HG02759 (cell line): ENCODE results near the gene SLC1A1.
A peak's percentile ranks its signal among the peaks of the same experiment; 100 is the strongest.

Source experiments
- ATAC-seq: cut with Tn5 transposase; IDR thresholded peaks from one replicate; pipeline ENCODE4 v1.9.1; 2021; ENCODE audit warnings: mild to moderate bottlenecking, moderate library complexity; ENCODE audit not compliant: unreplicated experiment

SLC1A1 gene

DNA sequence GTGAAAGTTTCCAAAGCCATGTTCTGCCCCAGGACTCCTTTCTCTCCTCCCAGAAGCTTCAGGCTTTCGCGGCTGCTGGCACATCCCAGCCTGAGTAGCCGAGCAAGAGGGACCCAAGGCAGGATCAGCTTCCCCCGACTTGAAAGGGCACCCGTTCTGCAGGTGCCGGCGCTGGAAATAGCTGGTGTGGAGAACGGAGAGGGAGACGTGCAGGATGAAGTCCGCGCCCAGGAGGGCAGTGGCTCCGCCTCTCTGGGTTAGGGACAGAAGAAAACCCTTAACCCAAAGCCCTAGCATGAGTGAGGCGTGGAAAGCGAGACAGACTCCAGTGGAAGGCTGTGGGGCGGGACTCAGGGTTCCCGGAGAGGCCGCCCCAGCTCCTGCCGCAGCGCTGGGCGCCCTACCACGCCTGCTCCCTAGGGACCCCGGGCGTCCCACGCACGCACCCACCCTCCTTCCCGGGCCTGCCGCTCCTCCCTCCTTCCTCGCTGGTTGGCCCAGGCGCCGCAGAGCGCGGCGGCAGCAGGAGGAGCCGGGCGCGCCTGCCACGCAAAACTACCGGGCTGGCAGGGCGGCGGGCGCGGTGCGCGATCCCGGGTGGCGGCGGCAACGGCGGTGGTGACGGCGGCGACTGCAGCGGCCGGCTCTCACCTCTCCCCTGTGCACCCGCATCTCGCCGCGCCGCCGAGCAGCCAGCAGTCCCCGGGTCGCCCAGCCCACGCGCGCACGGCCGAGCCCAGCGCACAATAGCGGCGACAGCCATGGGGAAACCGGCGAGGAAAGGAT lies at the start of gene SLC1A1:
TSS of gene SLC1A1 (plus strand) at position 550 of the 786 bp plus-strand sequence. CDS start at position 762, 212 bp downstream.
- peak; percentile 78 for ATAC-seq

DNA sequence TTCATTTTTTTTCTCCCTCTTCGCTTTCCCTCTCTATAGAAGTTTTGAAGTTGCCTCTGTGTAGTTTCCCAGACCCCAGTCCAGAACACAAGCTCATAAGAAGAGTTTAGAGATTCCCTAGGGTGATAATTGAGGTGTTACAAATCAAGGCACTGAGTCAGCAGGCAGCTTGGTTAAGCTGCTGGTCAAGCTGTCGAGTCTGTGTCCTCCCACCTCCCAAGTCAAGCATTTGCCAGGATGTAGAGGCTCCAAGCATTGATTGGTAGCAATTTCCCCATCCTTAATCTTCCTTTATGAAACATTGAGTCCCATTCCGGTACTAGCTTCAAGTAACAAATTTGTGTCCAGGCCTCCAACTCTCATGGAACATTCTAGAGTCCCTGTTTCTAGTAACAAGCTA lies 47.5 kb upstream of the SLC1A1 start:
- ATAC-seq: no peak

DNA sequence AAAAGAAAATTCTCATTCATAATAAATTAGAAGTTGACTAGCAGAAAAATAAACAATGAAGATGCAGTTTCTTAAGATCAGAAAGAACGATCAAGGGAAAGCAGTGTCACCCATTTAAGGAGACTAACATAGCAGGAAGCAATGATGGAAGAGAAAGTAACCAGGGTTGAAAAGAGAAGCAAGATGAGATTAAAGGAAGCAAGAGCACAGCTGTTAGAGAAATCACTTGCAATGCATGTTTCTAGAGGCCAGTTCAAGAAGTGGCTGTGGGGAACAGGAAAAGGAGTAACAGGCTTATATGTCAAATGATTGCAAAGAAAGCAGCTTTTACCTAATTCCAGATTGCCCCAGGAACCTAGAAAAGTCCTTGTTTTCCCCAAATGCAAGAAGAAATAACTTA lies 46.8 kb upstream of the SLC1A1 start:
- ATAC-seq: no peak

DNA sequence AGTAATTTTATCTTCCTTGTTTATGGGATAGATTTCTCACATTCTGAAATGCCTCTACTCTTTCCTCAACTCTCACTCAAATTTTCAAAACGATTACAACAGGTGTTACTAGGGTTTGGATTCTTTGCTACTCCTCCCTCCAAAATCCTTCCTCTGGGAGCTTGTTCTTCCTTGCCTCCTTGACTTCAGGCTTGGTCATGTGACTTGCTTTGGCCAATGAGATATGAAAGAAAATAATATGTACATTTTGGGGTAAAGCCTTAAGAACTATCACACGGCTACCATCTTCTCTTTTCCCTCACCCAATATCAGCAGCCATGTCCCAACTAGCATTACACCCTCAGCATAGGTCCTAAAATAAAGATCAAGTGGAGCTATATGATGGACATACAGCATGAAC lies 28.8 kb upstream of the SLC1A1 start:
- ATAC-seq: no peak

DNA sequence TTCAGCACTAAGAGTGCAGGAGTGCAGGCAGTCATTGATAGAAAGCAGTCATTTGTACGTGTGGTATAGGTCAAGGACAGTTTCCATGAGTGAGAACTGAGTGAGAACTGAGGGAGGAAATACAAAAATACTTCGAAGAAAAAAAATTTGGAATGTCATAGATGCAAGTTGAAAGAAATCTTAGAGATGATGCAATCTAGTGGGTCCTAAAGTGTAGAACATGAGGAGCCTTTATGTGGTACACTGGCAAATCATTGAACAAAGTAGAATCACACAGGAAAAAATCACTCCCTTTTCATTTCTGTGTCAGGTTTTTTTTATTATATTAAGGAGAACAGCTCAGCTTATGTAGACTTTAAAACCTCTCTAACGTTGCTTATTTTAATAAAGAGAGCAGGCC lies 26.4 kb upstream of the SLC1A1 start:
- no peak for ATAC-seq

DNA sequence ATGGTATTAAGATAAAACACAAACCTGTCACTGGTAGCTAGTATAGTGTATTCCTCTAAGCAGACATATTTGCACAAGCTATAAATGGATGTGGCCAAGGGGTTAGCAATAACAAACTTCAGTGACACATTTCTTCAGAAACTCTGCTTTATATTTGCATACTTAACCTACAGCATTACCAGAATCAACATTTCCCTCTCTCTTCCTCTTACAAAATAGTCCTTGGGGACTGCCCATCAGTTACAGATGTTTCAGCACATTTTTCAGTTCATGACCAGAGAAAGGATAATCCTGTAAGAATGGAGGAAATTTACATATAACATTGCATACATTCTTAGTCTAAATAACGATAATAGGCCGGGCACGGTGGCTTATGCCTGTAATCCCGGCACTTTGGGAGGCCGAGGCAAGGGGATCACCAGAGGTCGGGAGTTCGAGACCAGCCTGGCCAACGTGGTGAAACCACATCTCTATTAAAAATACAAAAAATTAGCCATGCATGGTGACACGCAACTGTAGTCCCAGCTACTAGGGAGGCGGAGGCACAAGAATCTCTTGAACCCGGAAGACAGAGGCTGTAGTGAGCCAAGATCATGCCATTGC lies 25.3 kb upstream of the SLC1A1 start:
- ATAC-seq: peak; percentile 95

DNA sequence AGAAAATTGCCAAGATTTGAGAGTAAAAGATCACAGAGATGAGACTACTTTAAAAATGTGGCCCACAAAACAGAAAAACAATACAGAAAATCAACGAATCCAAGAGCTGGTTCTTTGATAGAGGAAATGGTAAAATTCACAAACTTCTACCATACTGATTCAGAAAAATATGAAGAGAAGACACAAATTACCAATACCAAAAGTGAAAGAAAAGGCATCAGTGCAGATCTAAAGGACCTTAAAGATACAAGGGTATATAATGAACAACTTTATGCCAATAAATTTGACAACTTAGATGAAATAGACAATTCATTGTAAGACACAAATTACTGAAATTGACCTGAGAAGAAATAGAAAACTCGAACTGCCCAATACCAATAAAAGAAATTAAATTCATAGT lies 24.4 kb upstream of the SLC1A1 start:
- no peak for ATAC-seq

DNA sequence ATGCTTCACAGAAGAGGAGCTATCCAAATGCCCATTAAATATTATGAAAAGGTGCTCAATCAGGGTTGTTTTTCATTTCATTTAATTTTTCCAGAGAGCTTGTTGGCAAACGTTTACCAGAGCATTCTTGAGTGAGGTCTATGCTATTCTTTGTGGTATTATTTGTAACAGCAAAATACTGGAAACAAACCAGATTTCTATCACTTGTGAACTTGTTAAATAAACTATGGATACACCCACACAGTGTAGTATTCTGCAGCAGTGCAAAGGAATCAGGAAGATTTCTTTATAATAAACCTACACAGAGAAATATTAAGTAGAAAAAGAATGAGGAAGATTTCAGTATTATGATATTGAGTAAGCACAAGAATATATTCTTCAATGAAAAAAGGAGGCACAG lies 15.0 kb upstream of the SLC1A1 start:
- no peak for ATAC-seq

DNA sequence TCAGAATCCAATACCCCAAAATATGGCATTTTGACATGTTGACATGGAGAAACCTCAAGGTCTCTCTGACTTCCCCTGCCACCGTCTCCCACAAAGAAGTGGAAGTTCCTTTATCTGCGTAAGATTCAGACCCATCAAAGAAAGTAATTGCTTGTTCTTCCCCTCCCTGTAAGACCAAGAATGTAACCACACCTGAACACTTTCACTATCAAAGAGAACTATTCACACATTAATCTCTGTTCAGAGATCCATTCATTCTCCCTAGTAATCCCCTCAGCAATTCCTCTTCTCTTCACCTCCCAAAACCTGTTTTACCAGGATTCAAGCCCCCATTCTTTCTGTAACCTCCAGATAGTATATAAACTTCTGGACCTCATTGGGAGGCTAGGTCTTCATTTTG lies 4.1 kb upstream of the SLC1A1 start:
- no peak for ATAC-seq

DNA sequence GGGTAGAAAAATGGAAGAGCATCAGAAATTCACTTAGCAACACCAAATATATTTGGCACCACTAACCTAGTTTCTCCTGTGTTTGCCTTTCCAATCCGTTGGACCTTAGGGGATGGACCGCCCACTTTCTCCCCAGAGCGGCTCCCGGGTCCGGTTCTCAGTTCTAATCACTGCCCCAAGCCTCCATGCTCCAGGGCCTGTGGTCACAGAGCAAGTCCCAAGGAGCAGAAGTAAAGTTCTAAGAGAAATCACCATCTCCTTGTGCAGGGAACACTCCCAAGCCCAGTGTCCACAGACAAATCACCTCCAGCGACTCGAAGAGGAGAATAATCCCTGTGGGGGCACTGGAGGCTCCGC lies 728 bp upstream of the SLC1A1 start:
- peak; percentile 4 for ATAC-seq

DNA sequence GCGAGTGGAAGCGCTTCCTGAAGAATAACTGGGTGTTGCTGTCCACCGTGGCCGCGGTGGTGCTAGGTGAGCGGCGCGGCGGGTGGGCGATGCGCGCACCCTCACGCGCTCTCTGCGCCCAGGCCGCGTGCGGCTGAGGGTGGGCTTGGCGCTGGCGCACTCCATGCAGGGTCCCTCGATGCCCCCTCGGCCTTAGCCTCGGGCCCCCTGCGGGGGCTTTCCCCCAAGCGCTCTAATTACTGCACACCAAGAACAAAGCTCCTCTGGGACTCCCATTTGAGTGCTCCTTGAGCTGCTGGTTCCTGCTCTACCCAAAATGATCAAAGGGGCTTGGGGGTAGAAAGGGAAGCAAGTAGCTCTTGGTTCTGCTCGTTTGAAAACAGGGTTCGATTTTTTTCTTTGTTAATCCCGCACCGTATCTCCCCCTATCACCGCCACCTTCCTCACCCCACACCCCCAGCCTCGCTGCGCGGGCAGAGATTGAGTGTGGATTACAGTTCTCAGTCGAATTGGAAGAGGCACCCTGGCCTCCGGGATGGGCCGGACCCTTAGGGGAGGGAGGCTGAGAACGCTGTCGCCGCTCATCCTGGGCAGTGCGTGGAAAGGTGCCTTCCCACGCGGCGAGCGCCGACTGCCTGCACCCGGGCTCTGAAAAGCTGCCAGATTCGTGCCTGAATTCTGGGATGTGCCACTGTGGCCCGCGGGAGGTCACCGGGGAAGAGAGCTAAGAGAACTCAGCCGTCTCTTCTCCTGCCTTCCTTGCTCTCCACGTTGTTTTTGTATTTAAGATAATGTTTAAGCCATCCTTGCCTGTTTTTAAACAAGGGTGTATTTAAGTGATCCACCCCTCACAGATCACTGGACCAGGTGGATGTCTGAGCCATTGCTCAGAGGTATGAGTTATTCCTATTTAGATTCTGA lies 697 bp downstream of the SLC1A1 start:
- peak; percentile 28 for ATAC-seq

DNA sequence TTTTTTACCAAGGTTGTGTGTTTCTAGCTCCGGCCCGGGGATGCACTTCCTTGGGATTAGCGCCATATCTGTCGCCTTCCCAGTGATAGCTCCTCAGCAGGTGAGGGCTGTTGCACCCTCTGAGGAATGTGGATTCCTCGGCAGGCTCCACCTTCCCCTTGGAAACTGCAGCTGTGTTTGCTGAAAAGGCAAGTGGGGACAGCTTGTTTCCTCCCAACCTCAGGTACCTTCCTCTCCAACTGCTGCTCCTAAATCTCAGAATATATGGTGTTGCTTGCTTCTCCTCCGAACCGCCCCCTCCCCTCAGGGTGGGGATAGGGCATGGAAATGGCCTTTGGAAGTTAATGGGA lies 1.3 kb downstream of the SLC1A1 start:
- ATAC-seq: no peak

DNA sequence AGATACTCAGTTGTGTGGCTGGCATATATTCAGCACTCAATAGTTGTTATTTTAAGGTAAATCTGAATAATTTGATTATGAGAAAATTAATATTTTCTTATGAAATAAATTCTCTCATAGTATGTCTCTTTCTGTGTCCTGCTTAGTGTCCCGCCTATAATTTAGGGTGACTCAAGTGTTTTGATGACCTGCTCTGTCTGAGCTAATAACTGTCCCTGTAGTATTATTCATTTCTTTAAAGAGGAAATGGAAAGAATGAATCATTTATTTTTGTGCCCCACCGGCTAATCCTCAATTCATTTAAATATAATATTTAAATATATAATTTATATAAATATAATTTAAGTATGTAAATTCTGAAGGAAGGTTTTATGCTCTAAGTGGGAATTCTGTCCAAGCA lies 4.1 kb downstream of the SLC1A1 start:
- ATAC-seq: no peak

DNA sequence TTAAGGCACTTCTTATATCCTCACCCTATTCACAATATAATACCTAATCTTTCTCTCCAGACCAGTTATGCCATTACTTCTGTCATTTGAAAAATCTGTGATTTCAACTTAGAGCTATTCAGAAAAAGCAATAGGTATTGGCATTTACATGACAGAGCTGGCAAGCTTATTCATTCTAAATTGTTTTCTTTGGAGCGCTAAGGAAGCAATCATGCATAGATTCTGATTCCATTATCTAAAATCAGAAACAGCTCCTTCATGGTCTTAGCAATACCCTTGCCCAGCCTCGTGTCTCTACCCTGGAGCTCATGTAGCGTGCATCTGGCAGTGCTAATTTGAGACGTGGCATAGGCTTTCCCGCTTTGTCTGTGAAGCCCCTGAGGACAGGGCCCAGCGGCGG lies 4.5 kb downstream of the SLC1A1 start:
- no peak for ATAC-seq

DNA sequence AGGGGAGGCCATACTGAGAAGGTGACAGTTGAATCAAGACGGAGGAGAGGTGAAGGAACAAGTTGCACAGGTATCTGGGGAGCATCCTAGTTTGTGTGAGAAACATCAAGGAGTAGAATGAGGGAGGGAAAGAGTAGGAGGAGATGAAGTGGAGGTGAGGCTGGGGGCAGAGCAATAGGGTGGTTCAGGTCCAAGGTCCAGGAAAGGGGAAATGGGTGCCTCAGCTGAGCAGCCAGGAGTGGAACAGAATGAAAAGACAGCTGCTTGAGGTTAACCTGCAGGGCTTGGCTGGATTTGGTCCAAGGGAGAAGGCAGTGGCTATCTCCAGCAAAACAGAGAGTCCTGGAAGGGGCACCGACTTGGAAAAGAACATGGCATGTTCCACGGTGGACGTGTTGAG lies 5.3 kb downstream of the SLC1A1 start:
- no peak for ATAC-seq

DNA sequence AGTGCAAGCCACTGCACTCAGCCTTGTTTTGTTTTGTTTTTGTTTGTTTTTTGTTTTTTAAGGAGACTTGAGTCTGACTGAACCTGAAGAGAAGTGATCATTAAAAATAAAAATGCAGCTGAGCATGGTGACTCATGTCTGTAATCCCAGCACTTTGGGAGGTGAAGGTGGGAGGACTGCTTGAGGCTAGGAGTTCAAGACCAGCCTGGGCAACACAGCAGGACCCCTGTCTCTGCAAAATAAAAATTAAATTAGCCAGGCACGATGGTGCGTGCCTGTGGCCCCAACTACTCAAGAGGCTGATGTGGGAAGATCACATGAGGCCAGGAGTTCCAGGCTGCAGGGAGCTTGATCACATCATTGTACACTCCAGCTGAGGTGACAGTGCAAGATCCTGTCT lies 6.2 kb downstream of the SLC1A1 start:
- no peak for ATAC-seq

DNA sequence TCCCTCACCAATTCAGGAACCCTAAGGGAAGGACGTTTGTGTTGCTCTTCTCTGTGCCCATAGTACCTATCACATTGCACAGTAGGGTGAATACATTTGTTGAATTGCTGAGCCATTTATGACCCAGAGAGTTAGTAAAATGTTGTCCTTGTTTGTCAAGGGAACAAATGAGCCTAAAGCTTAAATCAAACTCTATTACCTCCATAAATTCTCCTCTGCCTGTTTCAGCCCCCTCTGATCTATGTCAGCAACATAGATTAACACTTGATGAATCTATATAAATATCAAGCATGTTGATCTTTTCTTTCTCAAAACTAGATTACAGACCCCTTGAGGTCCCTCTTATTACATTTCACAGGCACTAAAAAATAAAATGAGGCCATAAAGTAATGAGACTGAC lies 7.1 kb downstream of the SLC1A1 start:
- no peak for ATAC-seq

DNA sequence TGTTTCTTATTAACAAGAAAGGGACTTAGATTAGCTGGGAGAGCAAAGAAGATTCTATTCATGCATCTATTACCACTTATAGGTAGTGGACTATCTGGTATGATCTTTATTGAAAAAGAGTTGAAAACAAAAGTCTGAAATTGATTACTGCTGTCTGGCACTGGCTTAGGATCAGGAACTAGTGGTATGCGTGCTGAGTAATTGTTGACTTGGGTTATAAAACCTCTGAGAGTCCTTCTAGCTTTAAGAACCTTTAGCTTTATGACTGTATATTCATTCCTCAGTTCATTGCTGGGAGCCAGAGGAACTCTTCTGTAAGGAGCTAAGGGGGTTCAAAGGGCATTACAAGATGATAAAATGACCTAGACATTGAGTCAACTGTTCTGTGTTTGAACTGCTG lies 7.6 kb downstream of the SLC1A1 start:
- ATAC-seq: peak; percentile 42

DNA sequence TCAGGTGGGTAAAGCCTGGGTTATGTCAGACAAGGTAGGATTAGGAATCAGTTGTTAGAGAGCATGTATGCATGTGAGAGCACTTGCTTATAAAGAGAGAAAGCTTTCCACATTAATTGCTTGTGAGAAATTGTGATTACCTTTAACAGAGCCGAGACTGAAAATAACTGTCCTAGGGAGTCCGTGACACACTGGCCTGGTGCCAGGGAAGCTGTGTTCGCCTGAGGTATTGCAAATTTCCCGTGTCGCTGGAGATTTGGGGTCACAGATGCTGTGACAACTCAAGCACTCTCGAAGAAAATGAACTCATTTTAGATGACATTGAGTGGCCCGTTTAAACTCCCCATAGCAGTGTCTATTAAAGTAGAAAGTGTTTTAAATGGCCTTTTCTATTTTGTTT lies 9.6 kb downstream of the SLC1A1 start:
- no peak for ATAC-seq

DNA sequence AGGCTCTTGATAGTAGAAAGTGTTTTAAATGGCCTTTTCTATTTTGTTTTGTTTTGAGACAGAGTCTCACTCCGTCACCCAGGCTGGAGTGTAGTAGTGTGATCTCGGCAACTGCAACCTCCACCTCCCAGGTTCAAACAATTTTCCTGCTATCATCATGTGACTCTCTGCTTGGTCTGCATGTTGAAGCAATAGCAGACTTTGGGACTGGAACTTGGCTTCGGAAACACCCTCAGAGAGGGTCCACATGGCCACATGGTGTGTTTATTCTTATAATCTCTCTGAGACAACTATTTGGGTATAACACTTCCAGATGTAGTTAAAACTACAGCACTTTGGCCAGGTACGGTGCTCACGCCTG lies 10.9 kb downstream of the SLC1A1 start:
- no peak for ATAC-seq

DNA sequence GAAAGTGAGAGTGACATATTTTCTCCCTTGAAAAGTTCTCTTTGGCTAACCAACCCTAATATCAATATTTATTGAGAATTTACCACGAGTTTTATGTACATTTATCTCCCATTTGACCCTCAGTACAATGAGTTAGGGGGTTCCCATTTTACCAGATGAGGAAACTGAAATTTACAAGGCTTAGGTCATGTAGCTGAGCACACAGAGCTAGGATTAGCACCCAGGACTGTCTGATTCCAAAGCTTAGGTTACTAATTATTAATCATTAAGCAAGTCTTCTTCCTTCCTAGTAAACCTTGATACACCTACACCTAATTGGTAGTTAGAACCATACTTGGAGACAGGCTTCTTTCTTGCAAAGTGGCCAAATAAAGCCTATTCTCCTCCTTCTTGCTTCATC lies 12.2 kb downstream of the SLC1A1 start:
- no peak for ATAC-seq

DNA sequence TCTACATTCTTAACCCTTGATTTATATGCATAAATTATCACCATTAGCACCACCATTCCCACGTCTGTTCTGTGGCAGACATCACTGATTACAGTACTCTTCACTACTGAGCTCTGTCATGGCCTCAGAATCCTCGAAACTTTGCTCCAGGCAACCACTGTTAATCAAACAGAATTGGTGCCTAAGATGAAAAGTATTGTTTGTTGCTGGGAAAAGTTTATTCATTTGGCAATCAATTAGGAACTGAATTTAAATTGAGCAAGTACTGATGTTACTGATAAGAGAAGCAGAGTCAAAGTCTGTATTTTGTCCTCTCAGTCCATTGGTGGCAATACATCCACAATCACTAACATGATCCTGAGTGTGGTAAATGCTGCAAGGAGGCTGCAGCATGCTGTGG lies 12.8 kb downstream of the SLC1A1 start:
- ATAC-seq: no peak
